HepG2 (cell line): Measurements from ENCODE around the gene DOCK2. TPM values are rescaled to one million over a fixed set of nuclear protein-coding genes. Genes with fewer than 3 reads are reported as not detected.

Experiments used
- ATAC-seq: fragments of 200-7000 bp; cut with Tn5 transposase; 3 replicates; pipeline ENCODE4 v1.9.1; 2020; ENCODE audit warnings: mild to moderate bottlenecking, moderate library complexity
- BruUV-seq: library from RNA; stranded (reverse); fragments of 400-500 nt; replicated peaks from 2 replicates; lab custom pipeline; 2021; lab: Mats Ljungman, UMichigan
- CTCF ChIA-PET: fragments of 300-600 bp; formaldehyde crosslinking; extraction: SDS; loops from one replicate; lab custom pipeline; 2021; ENCODE audit warnings: low total read pairs, inconsistent platforms, low intra/inter-chr PET ratio; lab: Yijun Ruan, JAX
- POLR2A ChIA-PET: fragments of 350-600 bp; sonication (Branson Sonifier 250); formaldehyde crosslinking; loops from one replicate; lab custom pipeline; 2020; ENCODE audit warnings: antibody characterized with exemption, inconsistent platforms; lab: Yijun Ruan, JAX
- DNase-seq: peaks from one replicate; pipeline ENCODE4 v3.0.0-alpha.2; 2015; ENCODE audit warnings: low spot score
- FAIRE-seq: peaks from 3 replicates; lab custom pipeline; 2011; peaks lifted over from hg19 to GRCh38; lab: Jason Lieb, UNC
- H2AFZ ChIP-seq: one replicate; pipeline ENCODE4 v1.6.1; 2011; ENCODE audit warnings: low read length, inconsistent platforms
- H3K27ac ChIP-seq: fragments of 300-600 bp; 3 replicates; pipeline ENCODE4 v1.8.0; 2011; ENCODE audit warnings: mixed run types, mild to moderate bottlenecking, mixed read lengths, low read length, inconsistent platforms; ENCODE audit not compliant: insufficient read depth; ENCODE audit errors: extremely low read length
- H3K27me3 ChIP-seq, 2 experiments: fragments of 200-600 bp in 1 of 2; 2 replicates in 1 of 2; 3 replicates in 1 of 2; pipeline versions ENCODE4 v1.6.0 to v1.8.0; 2011; ENCODE audit warnings: low read length in 2 of 2, mild to moderate bottlenecking in 2 of 2, moderate library complexity in 2 of 2, inconsistent platforms in 1 of 2; ENCODE audit not compliant: insufficient read depth in 2 of 2, control insufficient read depth in 1 of 2
- H3K36me3 ChIP-seq, 2 experiments: fragments of 200-600 bp in 1 of 2; replicated peaks in 1 of 2; 2 replicates in 1 of 2; 3 replicates in 1 of 2; pipeline versions ENCODE4 v1.5.1 to v1.8.0; 2011; ENCODE audit warnings: low read length in 2 of 2, inconsistent platforms in 1 of 2; ENCODE audit not compliant: insufficient read depth in 2 of 2, control insufficient read depth in 1 of 2
- H3K4me1 ChIP-seq: 2 replicates; pipeline ENCODE4 v1.5.1; 2012; ENCODE audit warnings: low read length, inconsistent platforms; ENCODE audit not compliant: insufficient read depth
- H3K4me2 ChIP-seq: 2 replicates; pipeline ENCODE4 v1.6.0; 2011; ENCODE audit warnings: low read depth, low read length, inconsistent platforms
- H3K4me3 ChIP-seq, 3 experiments: fragments of 200-600 bp in 1 of 3; sonication (generic), shearing (Covaris generic) in 1 of 3; replicated peaks in 1 of 3; 2 replicates each; pipeline ENCODE4 v1.5.1; 2011 to 2016; ENCODE audit warnings: low read length in 3 of 3, inconsistent platforms in 2 of 3, low read depth in 2 of 3, mild to moderate bottlenecking in 2 of 3, control low read depth in 1 of 3, mixed read lengths in 1 of 3; ENCODE audit not compliant: insufficient read depth in 1 of 3
- H3K79me2 ChIP-seq: one replicate; pipeline ENCODE4 v1.6.1; 2011; ENCODE audit warnings: low read length, inconsistent platforms; ENCODE audit not compliant: insufficient read depth
- H3K9ac ChIP-seq: 2 replicates; pipeline ENCODE4 v1.6.0; 2011; ENCODE audit warnings: mild to moderate bottlenecking, low read depth, low read length, inconsistent platforms; ENCODE audit not compliant: insufficient read depth
- H3K9me3 ChIP-seq: 2 replicates; pipeline ENCODE4 v1.5.1; 2012; ENCODE audit warnings: mild to moderate bottlenecking, low read length
- H4K20me1 ChIP-seq: 2 replicates; pipeline ENCODE4 v1.6.0; 2011; ENCODE audit warnings: inconsistent platforms, mild to moderate bottlenecking, low read length, moderate library complexity; ENCODE audit not compliant: insufficient read depth
- CAMTA2 ChIP-seq: sonication (generic); formaldehyde crosslinking; IDR thresholded peaks from 2 replicates; pipeline ENCODE4 v1.4.0; 2020; ENCODE audit warnings: mild to moderate bottlenecking, missing genetic modification reagents, borderline replicate concordance
- CBX5 ChIP-seq: sonication (generic); formaldehyde crosslinking; IDR thresholded peaks from 2 replicates; pipeline ENCODE4 v1.4.0; 2020; ENCODE audit warnings: missing genetic modification reagents, borderline replicate concordance
- HNF4G ChIP-seq, 2 experiments: sonication (generic) in 1 of 2; formaldehyde crosslinking in 1 of 2; IDR thresholded peaks; 2 replicates each; pipeline versions ENCODE4 v1.4.0 to v1.6.1; 2011 to 2020; ENCODE audit warnings: borderline replicate concordance in 2 of 2, low read depth in 2 of 2, mild to moderate bottlenecking in 2 of 2, low read length in 1 of 2, missing genetic modification reagents in 1 of 2, moderate library complexity in 1 of 2
- HNRNPH1 ChIP-seq: fragments of 200-400 bp; formaldehyde crosslinking; optimal IDR thresholded peaks from 2 replicates; pipeline ENCODE3; 2017; ENCODE audit warnings: mild to moderate bottlenecking, low read depth, low read length
- HNRNPL ChIP-seq: fragments of 200-400 bp; formaldehyde crosslinking; IDR thresholded peaks from 2 replicates; pipeline ENCODE4 v1.6.1; 2017; ENCODE audit warnings: mild to moderate bottlenecking, low read depth, low read length
- MAZ ChIP-seq, 2 experiments: sonication (generic) in 1 of 2; formaldehyde crosslinking in 1 of 2; IDR thresholded peaks; 2 replicates each; pipeline versions ENCODE4 v1.5.0 to v1.6.1; 2012 to 2020; ENCODE audit warnings: low read depth in 2 of 2, mild to moderate bottlenecking in 2 of 2, borderline replicate concordance in 1 of 2, improper control_type of control experiment in 1 of 2, low read length in 1 of 2, missing genetic modification reagents in 1 of 2, moderate library complexity in 1 of 2
- POGZ ChIP-seq: sonication (generic); formaldehyde crosslinking; IDR thresholded peaks from 2 replicates; pipeline ENCODE4 v1.4.0; 2020; ENCODE audit warnings: mild to moderate bottlenecking, missing genetic modification reagents
- PTBP1 ChIP-seq: fragments of 200-400 bp; formaldehyde crosslinking; IDR thresholded peaks from 2 replicates; pipeline ENCODE4 v1.6.1; 2018; ENCODE audit warnings: low read length, low read depth; ENCODE audit not compliant: poor library complexity, severe bottlenecking
- SIN3A ChIP-seq: IDR thresholded peaks from 2 replicates; pipeline ENCODE4 v1.6.1; 2011; ENCODE audit warnings: low read depth, mild to moderate bottlenecking, control low read depth, low read length, borderline replicate concordance
- SNAPC2 ChIP-seq: sonication (generic); formaldehyde crosslinking; IDR thresholded peaks from 2 replicates; pipeline ENCODE4 v1.8.1; 2022; ENCODE audit warnings: mild to moderate bottlenecking, missing genetic modification reagents
- SSRP1 ChIP-seq: IDR thresholded peaks from 2 replicates; pipeline ENCODE4 v1.6.1; 2016; ENCODE audit warnings: control low read depth
- TBP ChIP-seq: sonication (generic); formaldehyde crosslinking; IDR thresholded peaks from 2 replicates; pipeline ENCODE4 v1.5.0; 2020; ENCODE audit warnings: missing genetic modification reagents
- ZFP41 ChIP-seq: sonication (generic); formaldehyde crosslinking; IDR thresholded peaks from 2 replicates; pipeline ENCODE4 v1.4.0; 2020; ENCODE audit warnings: mild to moderate bottlenecking, missing genetic modification reagents, borderline replicate concordance
- ZNF614 ChIP-seq: IDR thresholded peaks from 2 replicates; pipeline ENCODE4 v1.6.1; 2018; ENCODE audit warnings: missing biosample characterization, missing genetic modification reagents, inconsistent platforms, borderline replicate concordance
- WGBS: methylation state at CpG from one replicate; pipeline ENCODE4 v1.1.6; 2017; ENCODE audit warnings: low lambda C conversion rate; 5-methylcytosine and 5-hydroxymethylcytosine counted together
- in situ Hi-C: cut with HindIII; loops from 2 replicates; pipeline ENCODE4 v1.10.0; 2017; ENCODE audit warnings: low pct_unique_long_range_greater_than_20kb; ENCODE audit not compliant: extremely low pct_ligation_motif_present
- intact Hi-C: fragments of 100-400 bp; cut with micrococcal nuclease; formaldehyde crosslinking; loops from one replicate; pipeline ENCODE4 v1.10.0; 2022; ENCODE audit not compliant: unreplicated experiment
- polyA plus RNA-seq, 8 experiments: library from polyadenylated mRNA; depleted of rRNA in 3 of 8; stranded (reverse) in 7 of 8; unstranded in 1 of 8; fragments of >200 nt; fragmentation: Illumina TruSeq in 4 of 8; extraction: Trizol in 4 of 8; gene quantifications; 2 replicates each; pipeline versions ENCODE4 v1.2.1 to v1.2.3, GENCODE V29; 2011 to 2016; ENCODE audit warnings: low read depth in 4 of 8, missing spikeins in 1 of 8, mixed read lengths in 1 of 8; ENCODE audit not compliant: insufficient read depth in 1 of 8
- total RNA-seq, 5 experiments: library from RNA; depleted of rRNA; stranded (reverse); fragments of >200 nt; fragmentation: Illumina TruSeq; extraction: Trizol; gene quantifications; 2 replicates each; pipeline ENCODE4 v1.2.3, GENCODE V29; 2016; ENCODE audit warnings: low read depth in 1 of 5

Gene DOCK2
- total and polyA plus RNA-seq, 2 of the 13 experiments (the other 11 are each of a cell fraction or from before 2014, with no cell fraction given): not detected

DNA sequence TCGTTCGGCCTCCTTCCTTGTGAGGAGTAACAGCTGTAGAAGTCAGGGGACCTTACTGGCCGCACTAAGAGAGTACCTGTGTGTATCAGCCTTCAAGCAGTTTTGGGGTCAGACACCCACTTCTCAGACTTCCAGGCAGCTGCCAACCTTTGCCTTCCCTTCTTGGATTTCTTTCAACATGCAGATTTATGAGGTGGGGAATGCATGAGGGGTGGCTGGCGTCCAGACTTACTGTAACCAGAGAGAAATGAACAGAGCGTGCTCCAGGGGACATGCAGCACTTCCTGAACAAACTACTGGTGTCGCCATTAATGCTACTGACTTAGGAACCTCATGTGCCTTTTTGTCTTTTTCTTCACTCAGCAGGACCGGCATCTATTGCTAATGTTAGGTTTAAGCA lies 296.5 kb downstream of the DOCK2 start:
- no peak overlapping the region for H3K9ac ChIP-seq
- no TSS peak for BruUV-seq
- H3K4me3 ChIP-seq: no peak overlapping the region
- WGBS: 31% methylated on average over 7 of the region's 7 CpGs
- no peak overlapping the region for H3K27ac ChIP-seq
- H3K79me2 ChIP-seq: no peaks in the 10 kb centered on the region
- ChIA-PET POLR2A (no interaction called here), CTCF (no interaction called here)
- in situ Hi-C loops: no loop called here
- intact Hi-C loops: no loop called here
- H3K27me3 ChIP-seq: peaks cover 4 to 5% of the 10 kb centered on the region in 2 experiments; a peak in 4 of 5 replicates
- no peak overlapping the region for H2AFZ ChIP-seq
- DNase-seq: no peak
- TF ChIP-seq CAMTA2 (CRISPR knock-in tag) (no peak), HNF4G (IDR thresholded peaks at IDR 0.05; ENCODE audit: borderline replicate concordance, low read depth, low read length) (no peak), HNF4G (CRISPR knock-in tag; IDR thresholded peaks at IDR 0.05; ENCODE audit: borderline replicate concordance, low read depth) (no peak), CBX5 (no peak), HNRNPH1 (no peak)
- H3K36me3 ChIP-seq: no peaks in the 10 kb centered on the region
- H3K4me1 ChIP-seq: no peaks in the 10 kb centered on the region
- no peaks in the 10 kb centered on the region for H4K20me1 ChIP-seq
- no peak for ATAC-seq
- no peak for FAIRE-seq
- no peaks in the 10 kb centered on the region for H3K9me3 ChIP-seq
- no peak overlapping the region for H3K4me2 ChIP-seq

GRCh38 chr5:169934990-169935389 lies 297.9 kb downstream of the DOCK2 start:
- no peaks in the 10 kb centered on the region for H4K20me1 ChIP-seq
- H3K4me1 ChIP-seq: no peaks in the 10 kb centered on the region
- 12% methylated on average over 7 of the region's 7 CpGs for WGBS
- H3K36me3 ChIP-seq: no peaks in the 10 kb centered on the region
- no peak overlapping the region for H2AFZ ChIP-seq
- H3K79me2 ChIP-seq: no peaks in the 10 kb centered on the region
- no peak overlapping the region for H3K9ac ChIP-seq
- no peak overlapping the region for H3K4me2 ChIP-seq
- H3K9me3 ChIP-seq: no peaks in the 10 kb centered on the region
- H3K27ac ChIP-seq: no peak overlapping the region
- no peak for TF ChIP-seq PTBP1
- TF ChIP-seq POGZ (CRISPR knock-in tag): no peak
- TF ChIP-seq SSRP1 (CRISPR knock-in tag): no peak
- no peak for TF ChIP-seq SNAPC2
- no peak for TF ChIP-seq TBP (CRISPR knock-in tag)
- no peak for TF ChIP-seq MAZ (IDR thresholded peaks at IDR 0.05; ENCODE audit: borderline replicate concordance, low read depth, low read length)
- TF ChIP-seq MAZ (CRISPR knock-in tag; IDR thresholded peaks at IDR 0.05; ENCODE audit: low read depth): no peak
- TF ChIP-seq ZFP41 (CRISPR knock-in tag): no peak
- no peak for TF ChIP-seq SIN3A
- TF ChIP-seq HNRNPL: no peak
- TF ChIP-seq ZNF614 (CRISPR knock-in tag): no peak
- in situ Hi-C loops: no loop called here
- intact Hi-C loops: no loop called here
- BruUV-seq: no TSS peak
- POLR2A ChIA-PET: no interaction called here
- CTCF ChIA-PET: no interaction called here
- FAIRE-seq: no peak
- H3K4me3 ChIP-seq: no peak overlapping the region
- H3K27me3 ChIP-seq: peaks cover 4 to 6% of the 10 kb centered on the region in 2 experiments; a peak in 4 of 5 replicates
- no peak for ATAC-seq
- DNase-seq: no peak
